HG02623 (cell line): ENCODE data around the gene OARD1.
"Not testable (repeated sequence)": the region's sequence is repeated elsewhere in the genome, so short reads cannot be mapped to it uniquely, and the experiment has no call there.

Experiments used
- ATAC-seq: cut with Tn5 transposase; IDR thresholded peaks from one replicate; pipeline ENCODE4 v1.9.1; 2021; ENCODE audit warnings: moderate library complexity; ENCODE audit not compliant: unreplicated experiment

Gene OARD1, protein sequence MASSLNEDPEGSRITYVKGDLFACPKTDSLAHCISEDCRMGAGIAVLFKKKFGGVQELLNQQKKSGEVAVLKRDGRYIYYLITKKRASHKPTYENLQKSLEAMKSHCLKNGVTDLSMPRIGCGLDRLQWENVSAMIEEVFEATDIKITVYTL

DNA sequence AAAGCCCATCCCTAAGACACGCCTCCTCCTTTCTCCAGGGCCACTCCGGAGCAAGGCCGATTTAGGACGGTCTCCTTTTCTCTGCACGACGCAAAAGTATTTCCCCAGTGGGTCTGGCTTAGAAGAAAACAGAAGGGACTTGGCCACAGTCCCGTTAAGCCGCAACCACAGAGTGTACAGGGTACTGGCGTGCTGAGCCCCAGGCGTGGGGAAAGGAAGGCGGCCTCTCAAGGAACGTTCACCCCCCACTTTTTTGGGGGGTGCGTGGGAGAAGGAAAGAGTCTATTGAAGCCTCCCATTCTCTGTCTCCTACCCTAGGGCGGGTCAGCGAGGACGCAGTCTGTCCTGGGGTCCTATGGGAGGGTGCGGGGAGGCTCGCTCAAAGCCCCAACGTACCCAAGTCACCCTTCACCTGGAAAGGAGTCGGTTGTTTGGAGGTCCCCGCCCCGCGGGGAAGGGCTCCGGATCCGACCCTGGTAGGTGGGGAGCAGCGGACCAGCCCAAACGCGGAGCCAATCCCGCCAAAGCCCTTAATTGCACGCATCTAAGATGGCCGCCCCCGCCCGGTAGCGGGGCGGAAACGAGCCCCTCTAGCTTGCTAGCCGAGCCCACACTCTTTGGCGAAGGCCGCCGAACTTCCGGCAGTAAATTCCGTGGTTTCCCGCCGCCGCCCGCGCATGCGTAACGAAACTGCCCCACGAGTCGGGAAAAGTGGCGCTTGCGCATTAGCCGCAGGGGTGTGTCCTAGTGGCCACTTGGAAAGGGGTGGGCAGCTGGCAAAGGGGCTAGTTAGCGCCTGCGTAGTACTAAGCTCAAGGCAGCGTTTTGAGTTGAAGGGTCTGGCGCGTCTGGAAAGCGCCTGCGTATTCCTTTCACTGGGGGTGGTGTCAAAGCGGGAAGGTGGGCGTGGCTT is at the start of gene OARD1:
Gene OARD1, minus strand, starts transcription at position 434 of the 913 bp plus-strand sequence. CDS start 722 bp downstream, outside the sequence.
- peak; percentile 59 for ATAC-seq

DNA sequence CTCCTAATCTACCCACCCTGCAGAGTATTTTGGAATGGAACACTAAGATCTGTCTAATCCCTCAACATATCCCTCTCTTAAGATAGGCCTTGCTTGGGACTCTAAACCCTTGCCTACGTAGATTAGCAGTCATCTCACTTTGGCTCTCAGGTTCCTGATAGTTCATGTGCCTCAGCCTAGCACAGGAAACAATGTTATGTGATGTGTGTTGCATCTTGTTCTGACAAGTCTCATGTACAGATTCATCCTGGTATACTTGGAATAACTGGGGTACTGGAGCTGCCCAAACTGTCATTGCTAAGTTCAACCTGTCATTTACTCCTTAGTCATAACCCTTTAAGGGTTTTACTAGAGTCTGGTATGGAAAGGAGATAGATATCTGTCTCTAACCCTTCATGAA is 47.9 kb upstream of the OARD1 start:
- ATAC-seq: no peak

DNA sequence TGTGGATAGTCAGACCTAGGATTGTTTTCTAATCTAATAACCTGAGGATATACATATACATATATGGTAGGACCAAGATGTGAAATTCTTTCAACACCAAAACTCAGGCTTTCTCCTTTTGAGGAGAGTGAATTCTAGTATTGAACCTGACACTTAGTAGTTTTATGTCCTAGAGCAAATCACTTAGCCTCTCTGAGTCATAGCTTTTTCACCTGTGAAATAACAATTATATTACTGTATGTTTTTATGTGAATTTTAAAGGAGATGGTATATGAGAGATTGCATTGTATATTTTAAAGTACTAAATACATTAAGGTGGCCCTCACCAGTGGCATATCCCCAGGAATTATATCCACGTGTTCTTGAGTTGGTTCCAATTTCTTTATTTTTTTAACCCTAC is 47.4 kb upstream of the OARD1 start:
- no peak for ATAC-seq

DNA sequence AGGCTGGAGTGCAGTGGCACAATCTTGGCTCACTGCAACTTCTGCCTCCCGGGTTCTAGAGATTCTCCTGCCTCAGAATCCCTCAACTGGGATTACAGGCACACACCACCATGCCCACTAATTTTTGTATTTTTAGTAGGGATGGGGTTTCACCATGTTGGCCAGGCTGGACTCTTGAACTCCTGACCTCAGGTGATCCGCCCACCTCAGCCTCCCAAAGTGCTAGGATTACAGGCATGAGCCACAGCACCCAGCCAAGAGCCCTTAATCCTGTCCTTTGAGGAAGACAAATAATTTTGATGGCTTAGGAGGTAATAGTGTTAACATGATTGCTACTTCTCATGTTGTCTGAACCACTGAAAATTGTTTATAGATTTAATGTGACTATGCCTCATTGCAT is 42.9 kb upstream of the OARD1 start:
- ATAC-seq: not testable (repeated sequence)

DNA sequence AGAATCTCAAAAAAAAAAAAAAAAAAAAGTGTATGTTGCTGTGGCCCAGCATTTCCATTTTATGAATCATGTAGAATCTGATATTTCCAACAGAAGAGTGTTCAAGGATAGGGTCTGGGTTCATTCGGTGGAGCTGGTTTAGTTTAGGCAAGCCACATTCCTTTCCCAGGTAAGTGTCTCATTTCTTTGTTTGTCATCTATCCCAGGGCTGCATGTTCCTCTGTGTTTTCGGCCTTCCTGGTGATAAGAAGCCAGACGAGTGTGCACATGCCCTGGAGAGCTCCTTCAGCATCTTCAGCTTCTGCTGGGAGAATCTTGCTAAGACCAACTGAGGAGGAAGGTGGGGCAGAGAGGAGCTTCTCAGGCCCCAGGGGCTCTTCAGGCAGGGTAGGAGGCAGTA is 38.9 kb upstream of the OARD1 start:
- ATAC-seq: no peak

DNA sequence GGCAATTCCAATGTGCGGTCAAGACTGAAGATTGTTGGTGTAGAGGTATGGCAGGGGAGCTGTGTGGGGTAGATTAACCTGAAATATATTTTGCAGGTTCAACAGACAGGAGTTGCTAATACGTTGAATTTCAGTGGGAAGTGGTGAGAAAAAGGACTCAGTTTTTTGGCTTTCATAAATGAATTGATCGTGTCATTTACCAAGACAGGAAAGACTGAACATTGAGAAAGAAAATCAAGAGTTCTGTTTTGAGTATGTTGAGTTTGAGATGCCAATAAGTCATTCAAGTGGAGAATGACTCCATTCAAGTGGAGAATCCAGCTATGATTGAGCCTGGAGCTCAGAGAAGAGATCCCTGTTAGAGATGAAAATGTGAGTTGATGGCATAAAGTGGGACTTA is 31.7 kb upstream of the OARD1 start:
- no peak for ATAC-seq

DNA sequence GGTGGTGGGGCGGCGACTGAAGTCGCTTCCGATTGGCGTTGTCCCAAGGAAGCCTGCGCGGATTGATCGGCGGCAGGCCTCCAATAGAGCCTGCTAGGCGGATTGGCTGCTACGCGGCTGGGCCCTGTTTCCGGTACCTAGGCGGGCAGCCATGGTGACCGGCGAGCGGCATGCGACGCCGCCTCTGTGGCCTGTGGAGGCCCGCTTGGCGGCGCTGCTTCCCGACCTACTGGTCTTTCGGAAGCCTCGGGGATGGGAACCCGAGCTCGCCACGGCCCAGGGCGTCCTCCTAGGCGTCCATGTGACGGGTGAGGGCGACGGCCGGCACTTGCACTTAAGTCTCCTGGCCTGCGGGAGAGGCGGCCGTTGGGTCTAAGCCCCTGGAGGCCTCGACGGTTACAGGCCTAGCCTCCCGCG is 28.7 kb upstream of the OARD1 start:
- no peak for ATAC-seq

DNA sequence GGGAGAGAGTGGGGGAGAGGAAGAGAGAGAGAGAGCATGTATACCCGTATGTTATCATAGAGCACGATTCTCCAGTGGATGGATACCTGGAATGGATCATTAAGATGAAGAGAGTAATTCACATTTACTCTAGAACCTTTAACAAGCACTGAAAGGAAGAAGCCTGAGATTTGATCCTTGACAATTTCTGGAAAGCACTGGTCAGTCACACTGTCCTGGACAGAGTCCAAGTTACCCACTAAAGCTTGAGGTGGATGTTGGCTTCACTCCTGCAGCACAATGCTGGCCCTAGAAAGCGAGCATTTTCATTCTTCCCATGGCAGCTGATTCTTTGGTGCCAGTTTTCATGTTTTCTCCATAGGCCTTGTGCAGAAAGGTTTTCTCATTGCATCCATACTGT is 26.2 kb upstream of the OARD1 start:
- ATAC-seq: no peak

DNA sequence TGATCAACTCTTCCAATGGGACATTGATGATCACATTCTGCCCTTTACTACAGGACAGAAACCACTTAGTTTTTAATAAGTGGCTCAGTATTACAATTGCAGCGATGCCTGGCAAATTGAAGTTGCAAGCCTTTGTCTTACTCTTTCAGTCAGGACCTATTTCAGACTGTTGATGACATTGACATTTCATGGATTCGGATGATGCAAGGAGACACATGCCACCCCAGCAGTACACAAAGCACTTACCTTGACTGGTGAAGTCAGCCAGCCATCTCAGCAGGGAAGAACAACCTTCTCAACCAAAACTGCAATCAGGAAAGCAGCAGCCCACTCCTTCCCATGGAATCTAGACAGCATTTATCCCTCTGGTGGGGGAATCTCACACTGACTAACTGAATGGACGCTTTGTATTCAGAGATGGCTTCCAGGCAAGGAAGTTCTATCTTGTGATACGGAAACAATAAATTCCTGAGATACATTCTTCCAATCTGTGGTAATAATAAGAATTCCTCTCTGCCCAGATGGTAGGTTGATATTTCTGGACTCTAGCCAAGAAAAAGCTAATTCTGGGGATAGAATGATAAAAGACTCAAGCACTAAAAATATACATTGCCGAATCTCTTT is 25.4 kb upstream of the OARD1 start:
- ATAC-seq: no peak

DNA sequence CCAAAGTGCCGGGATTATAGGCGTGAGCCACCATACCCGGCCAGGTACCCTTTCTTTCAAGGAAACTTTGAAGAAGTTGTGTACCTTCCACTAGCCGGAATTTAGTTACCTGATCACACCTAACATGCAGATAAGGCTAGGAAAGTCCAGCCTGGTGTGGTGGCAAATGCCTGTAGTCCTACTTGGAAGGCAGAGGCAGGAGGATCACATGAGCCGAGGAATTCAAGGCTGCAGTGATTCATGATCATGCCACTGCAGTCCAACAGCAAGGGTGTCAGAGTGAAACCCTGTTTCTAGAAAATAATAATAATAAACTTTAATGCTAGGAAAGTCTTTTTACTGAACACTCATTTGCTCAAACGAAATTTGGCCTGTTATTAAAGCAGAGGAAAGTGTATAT is 21.6 kb upstream of the OARD1 start:
- ATAC-seq: no peak

DNA sequence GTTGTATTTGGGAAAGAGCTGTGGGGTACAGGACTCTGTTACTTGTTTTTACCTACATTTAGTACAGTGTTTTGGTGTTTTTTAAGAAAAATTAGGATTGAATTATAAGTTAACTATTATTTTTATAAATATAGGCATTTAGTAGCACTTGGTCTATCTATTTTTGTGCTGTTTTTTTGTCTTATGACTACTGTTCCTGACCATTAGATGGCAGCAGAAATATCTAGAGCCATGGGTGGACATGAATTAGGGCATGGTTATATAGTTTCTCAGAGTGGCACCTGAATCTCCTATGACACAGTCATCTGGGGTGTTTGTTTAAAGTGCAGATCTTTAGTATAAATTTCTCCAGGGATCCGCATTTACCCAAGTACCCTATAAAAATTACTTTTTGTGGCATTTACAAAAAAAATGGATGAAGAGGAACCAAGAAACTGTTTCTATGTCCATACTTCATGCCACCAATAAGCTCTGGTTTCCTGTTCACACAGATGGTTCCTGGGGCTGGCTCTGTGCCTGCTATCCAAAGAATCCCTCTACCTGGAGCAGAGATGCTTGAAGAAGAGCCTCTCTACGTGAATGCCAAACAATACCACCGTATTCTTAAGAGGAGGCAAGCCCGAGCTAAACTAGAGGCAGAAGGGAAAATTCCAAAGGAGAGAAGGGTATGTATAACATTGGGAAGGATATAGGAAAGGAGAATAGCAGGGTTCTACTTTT is 20.4 kb upstream of the OARD1 start:
- no peak for ATAC-seq

DNA sequence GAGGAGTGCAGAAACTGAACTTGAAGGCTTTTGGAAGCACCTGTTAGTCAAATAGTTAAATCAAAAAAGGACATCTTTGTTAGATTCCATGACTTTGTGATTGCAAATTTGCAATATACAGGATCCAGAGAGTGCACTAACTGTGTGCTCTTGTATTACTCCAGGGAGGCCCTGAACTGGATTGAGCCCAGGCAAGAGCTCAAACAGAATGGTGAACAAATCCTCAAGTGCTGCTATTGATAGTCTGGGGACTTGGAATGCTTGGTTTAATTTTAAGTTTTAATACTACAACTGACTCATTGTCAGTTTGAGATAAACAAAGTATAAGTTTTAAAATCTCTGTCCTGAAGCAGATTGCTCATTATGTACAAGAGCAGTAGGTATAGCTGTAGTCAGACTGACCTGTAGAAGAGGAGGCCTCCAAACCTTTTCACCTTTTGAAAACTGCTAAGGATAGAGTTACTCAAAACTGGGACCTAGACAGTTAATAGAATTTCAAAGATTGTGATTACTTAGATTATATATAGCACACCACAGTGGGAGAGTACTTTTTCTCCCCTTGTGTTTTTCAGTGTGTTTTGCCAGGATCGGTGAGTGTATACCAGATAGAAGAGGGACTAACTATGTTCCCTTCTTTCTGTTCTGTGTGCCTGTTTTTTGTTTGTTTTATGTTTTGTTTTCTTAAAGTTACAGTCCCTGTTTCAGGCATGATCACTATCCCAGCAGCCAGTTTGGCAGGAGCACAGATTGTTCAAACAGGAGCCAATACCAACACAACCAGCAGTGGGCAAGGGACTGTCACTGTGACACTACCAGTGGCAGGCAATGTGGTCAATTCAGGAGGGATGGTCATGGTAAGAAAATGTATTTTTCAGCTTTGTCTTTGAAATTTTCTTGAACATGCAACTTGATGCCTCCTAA is 18.9 kb upstream of the OARD1 start:
- no peak for ATAC-seq

DNA sequence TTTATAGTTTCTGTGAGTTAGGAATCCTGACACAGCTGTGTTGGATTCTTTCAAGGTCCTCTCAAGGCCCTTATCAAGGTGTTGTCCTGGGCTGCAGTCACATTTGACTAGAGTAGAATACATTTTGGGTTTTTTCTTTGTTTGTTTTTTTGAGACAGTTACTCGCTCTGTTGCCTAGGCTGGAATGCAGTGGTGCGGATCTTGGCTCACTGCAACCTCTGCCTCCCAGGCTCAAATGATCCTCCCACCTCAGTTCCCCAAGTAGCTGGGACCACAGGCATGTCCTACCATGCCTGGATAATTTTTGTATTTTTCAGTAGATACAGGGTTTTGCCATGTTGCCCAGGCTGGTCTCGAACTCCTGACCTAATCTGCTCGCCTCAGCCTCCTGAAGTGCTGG is 16.3 kb upstream of the OARD1 start:
- no peak for ATAC-seq

DNA sequence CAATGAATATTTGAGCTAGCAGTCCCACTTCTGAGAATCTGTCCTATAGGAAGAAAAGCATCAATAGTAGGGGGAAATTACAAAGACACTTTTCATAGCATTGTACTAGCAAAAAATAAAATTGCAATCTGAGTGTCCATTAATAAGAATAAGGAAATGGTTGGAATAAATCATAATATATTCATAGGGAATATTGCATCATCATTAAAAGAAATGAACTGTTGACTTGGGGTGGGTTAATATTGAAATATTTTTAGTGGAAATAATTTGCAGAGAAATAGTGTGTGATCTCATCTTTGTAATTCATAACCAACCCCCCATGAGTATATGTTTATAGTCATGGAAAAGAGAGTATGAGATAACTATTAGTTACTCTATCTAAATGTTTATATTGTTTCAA is 13.0 kb upstream of the OARD1 start:
- ATAC-seq: no peak

DNA sequence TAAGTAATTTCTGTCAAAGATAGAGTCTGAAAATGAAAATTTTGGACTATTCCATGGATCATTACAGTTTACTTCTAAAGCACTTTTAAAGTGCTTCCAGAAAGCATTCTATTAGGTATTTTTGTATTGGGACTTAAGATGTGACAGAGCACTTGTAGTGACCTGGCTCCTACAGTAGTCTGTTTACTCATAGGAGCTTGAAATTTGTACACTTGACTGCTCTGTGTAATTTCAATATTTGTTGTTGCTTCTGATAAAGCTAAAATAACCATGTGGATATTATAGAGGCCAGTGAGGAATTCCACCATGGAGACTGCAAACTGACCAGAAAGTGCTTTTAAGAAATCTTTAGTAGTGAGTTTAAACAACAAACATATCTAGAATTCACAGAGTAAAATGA is 10.9 kb upstream of the OARD1 start:
- no peak for ATAC-seq

DNA sequence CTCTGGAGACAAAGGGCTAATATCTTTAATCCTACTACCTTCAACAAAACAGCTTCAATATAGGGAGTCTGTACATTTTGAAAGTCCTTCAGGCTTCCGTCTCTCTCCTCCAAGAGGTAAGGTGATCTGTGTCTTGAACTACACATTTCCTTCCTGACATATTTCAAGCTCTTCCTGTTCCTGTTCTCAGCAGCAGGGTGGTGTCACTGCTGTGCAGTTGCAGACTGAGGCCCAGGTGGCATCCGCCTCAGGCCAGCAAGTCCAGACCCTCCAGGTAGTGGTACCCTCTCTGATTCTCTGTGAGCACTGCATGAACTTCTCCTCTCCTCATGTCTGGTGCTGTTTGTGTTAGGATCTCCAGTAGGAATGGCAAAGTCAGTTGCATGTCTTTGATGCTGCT is 8.5 kb upstream of the OARD1 start:
- ATAC-seq: no peak

DNA sequence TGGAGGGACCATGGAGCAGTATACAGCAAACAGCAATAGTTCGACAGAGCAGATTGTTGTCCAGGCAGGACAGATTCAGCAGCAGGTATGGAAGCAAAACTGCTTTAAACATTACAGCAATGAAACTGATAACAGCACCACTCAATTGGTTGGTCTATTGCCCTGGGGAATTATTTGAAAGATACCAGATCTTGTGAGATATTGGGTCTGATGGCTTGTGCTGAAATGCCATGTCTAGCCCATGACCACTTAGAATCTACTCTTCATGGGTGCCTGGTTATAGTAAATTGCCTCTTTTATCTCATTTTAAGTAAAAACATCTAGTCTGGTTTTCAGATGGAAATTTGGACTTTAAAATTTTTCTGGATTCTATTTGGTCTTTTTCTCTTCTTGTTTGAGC is 6.9 kb upstream of the OARD1 start:
- ATAC-seq: no peak

DNA sequence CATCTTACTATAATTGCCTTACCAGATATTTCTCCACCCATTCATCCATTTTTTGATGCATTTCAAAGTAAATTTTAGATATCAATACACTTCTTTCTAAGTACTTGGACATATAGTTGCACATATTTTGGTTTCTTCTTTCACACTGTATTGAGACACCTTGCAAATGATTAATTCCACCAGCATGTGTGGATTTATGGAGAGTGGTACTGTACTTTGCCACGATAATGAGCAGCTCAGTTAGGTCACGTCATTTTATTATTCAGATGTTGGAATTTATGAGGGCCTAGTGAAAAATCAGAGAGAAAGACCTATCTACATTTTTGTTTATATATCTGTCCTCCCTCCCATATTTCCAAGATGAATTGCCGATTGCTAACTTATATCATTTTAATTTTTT is 5.9 kb upstream of the OARD1 start:
- no peak for ATAC-seq

DNA sequence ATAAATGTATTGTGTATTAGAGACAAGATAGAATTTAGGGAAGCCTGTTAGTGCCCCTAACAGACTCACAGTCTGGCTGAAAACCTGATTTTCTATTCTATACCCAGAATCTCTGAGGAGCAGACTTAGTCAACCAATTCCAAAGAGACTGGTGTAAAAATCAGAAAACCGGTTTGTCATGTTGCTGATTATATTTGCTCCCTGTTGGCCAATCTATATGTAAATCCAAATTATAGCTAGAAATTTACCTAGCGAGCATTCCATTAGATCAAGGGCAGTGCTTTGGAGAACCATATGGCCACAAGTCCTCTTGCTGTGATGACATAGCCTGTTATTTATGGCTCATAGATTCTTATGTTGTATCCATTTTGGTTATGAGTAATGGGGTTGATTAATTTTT is 5.4 kb upstream of the OARD1 start:
- ATAC-seq: no peak
